ENCODE measurements around the gene KHDC1. TPM values are rescaled to one million over a fixed set of nuclear protein-coding genes. Genes with fewer than 3 reads are reported as not detected.
"Not testable (repeated sequence)": the region's sequence is repeated elsewhere in the genome, so short reads cannot be mapped to it uniquely, and the experiment has no call there.

The KHDC1 gene
- total RNA-seq, 4 donors from 2014 or later: 0.30 to 1.9 (median 1.6) TPM; not detected in 1

DNA sequence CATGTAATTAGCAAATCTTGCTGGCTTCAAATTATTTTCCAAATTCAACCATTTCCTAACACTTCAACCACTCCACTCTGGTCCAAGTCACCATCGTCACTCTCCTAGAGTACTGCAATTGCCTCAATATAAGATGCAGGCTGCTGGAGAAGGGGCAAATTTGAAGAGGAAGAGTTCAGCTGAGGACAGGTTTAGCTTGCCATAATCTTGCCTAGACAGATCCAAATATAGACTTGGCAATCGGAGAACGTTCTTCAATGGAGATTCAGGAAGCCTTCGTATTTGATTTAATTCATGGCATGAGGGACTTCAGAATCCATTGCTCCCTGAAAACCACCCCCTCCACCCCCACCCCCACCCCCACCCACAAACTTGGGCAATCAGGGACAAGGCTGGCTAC lies 22.3 kb downstream of the KHDC1 start:
- Histone ChIP-seq H3K4me3 (no peak overlapping the region), H3K27ac (no peak overlapping the region), H3K27me3 (peaks cover 0 to 4% (median 0%) of the 10 kb centered on the region in 4 donors), H3K36me3 (no peaks in the 10 kb centered on the region), H3K9me3 (no peaks in the 10 kb centered on the region), H3K4me1 (no peaks in the 10 kb centered on the region)
- TF ChIP-seq, protein P1, sequence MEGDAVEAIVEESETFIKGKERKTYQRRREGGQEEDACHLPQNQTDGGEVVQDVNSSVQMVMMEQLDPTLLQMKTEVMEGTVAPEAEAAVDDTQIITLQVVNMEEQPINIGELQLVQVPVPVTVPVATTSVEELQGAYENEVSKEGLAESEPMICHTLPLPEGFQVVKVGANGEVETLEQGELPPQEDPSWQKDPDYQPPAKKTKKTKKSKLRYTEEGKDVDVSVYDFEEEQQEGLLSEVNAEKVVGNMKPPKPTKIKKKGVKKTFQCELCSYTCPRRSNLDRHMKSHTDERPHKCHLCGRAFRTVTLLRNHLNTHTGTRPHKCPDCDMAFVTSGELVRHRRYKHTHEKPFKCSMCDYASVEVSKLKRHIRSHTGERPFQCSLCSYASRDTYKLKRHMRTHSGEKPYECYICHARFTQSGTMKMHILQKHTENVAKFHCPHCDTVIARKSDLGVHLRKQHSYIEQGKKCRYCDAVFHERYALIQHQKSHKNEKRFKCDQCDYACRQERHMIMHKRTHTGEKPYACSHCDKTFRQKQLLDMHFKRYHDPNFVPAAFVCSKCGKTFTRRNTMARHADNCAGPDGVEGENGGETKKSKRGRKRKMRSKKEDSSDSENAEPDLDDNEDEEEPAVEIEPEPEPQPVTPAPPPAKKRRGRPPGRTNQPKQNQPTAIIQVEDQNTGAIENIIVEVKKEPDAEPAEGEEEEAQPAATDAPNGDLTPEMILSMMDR (IDR thresholded peaks at IDR 0.05): no peak
- TF ChIP-seq POLR2A (IDR thresholded peaks at IDR 0.05): no peak
- intact Hi-C loops (cut with DNase I): no loop called here
- 26 to 37% methylated on average over 4 of the region's 4 CpGs for WGBS, 2 donors
- no peak for DNase-seq

DNA sequence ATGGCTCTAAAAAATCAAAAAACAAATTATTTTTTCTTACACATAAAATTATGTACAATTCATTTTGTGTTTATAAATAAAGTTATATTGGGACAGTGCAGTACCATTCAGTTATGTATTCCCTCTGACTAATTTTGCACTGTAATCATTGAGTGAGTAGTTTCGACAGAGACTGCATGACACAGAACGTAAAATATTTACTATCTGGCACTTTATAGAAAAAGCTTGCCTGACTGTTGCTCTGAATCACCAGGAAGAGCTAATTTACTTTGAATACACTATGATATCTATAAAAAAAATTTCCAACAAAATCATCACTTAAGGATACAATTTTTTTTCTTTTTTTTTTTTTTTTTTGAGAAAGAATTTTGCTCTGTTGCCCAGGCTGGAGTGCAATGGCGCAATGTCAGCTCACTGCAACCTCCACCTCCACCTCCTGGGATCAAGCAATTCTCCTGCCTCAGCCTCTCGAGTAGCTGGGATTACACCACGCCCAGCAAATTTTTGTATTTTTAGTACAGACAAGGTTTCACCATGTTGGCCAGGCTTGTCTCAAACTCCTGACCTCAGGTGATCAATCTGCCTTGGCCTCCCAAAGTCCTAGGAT lies 26.7 kb downstream of the KHDC1 start:
- WGBS, 2 donors: 50 to 65% methylated on average over 5 of the region's 5 CpGs
- TF ChIP-seq, protein P1 (IDR thresholded peaks at IDR 0.05): no peak
- TF ChIP-seq POLR2A (IDR thresholded peaks at IDR 0.05): no peak
- intact Hi-C loops (cut with DNase I): no loop called here

DNA sequence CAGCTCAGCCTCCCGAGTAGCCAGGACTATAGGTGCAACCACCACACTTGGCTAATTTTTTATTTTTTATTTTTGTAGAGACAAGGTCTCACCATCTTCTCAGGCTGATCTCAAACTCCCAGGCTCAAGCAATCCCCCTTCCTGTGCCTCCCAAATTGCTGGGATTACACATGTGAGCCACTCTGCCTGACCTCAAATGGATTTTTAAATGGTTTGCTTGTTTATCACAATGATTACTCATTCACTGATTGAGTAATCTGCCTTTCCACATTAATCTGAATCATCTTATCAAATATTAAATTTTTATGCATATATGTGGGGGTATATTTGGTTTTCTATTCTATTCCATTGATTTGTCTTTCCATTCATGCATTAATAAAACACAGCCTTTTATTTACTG lies 28.3 kb downstream of the KHDC1 start:
- TF ChIP-seq, protein P1 (IDR thresholded peaks at IDR 0.05): no peak
- no peak for TF ChIP-seq POLR2A (IDR thresholded peaks at IDR 0.05)
- WGBS, 2 donors: 85 to 90% methylated on average over 1 of the region's 1 CpG
- Histone ChIP-seq H3K4me1 (no peaks in the 10 kb centered on the region), H3K36me3 (no peaks in the 10 kb centered on the region), H3K27me3 (no peaks in the 10 kb centered on the region), H3K4me3 (no peak overlapping the region), H3K9me3 (no peaks in the 10 kb centered on the region), H3K27ac (no peak overlapping the region)
- intact Hi-C loops (cut with DNase I): no loop called here
- no peak for DNase-seq

More for the DNA sequence above, 26.7 kb downstream of the KHDC1 start:
- no peaks in the 10 kb centered on the region for H3K4me1 ChIP-seq
- no peak overlapping the region for H3K4me3 ChIP-seq
- no peaks in the 10 kb centered on the region for H3K9me3 ChIP-seq
- no peak for DNase-seq
- H3K27ac ChIP-seq: no peak overlapping the region
- no peaks in the 10 kb centered on the region for H3K27me3 ChIP-seq
- no peaks in the 10 kb centered on the region for H3K36me3 ChIP-seq

DNA sequence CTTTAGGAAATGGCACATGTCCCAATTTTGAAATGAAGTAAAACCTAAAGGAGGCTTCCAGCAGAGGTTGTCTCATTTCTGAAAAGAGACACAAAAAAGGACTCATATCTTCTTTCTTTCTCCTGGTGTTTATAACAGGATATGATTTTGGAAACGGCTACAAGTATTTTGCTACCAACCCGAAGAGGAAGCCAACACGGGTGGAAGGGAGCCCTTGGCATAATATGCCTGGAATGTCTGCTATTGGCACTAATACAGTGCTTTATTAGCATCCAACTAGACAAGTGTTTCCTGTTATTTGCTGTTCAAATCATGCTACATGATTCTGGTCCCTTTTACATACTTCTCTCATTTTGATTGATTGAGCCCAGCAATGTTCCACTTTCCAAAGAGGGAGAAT lies 29.0 kb downstream of the KHDC1 start:
- DNase-seq; H3K4me1 ChIP-seq; H3K27ac ChIP-seq; H3K27me3 ChIP-seq; H3K4me3 ChIP-seq; intact Hi-C loops (cut with DNase I); H3K9me3 ChIP-seq; H3K36me3 ChIP-seq: not testable (repeated sequence)
- WGBS, 2 donors: 17 to 30% methylated on average over 3 of the region's 3 CpGs

DNA sequence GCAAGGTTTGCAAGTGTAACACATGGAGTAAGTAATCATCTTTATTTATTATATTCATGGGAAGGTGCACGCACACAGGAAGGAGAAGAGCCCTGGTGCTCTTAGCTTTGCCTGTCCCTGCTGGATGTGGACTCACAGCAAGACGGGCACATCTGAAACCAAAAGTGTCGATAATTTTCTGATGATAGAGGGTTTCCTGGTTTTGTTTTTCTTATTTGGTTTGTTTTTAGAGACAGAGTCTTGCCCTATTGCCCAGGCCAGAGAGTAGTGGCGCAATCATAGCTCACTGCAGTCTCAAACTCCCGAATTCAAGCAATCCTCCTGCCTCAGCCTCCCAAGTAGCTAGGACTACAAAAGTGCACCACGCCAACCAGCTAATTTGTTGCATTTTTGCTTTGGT lies 29.9 kb downstream of the KHDC1 start:
- H3K27ac ChIP-seq: no peak overlapping the region
- DNase-seq: no peak
- no peaks in the 10 kb centered on the region for H3K36me3 ChIP-seq
- intact Hi-C loops (cut with DNase I): no loop called here
- H3K4me3 ChIP-seq: no peak overlapping the region
- H3K27me3 ChIP-seq: no peaks in the 10 kb centered on the region
- no peaks in the 10 kb centered on the region for H3K4me1 ChIP-seq
- H3K9me3 ChIP-seq: no peaks in the 10 kb centered on the region
- 91 to 94% methylated on average over 6 of the region's 6 CpGs for WGBS, 2 donors
- TF ChIP-seq POLR2A (IDR thresholded peaks at IDR 0.05): no peak
- TF ChIP-seq, protein P1 (IDR thresholded peaks at IDR 0.05): no peak

DNA sequence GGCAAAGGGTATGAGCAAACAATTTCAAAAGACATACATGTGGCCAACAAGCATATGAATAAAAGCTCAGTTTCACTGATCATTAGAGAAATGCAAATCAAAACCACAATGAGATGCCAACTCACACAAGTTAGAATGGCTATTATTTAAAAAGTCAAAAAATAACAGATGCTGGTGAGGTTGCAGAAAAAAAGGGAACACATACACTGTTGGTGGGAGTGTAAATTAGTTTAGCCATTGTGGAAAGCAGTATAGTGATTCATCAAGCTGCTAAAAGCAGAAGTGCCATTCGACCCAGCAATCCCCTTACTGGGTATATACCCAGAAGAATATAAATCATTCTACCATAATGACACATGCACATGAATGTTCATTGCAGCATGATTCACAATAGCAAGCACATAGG lies 31.0 kb downstream of the KHDC1 start:
- intact Hi-C loops (cut with DNase I): no loop called here
- Histone ChIP-seq H3K27ac (no peak overlapping the region), H3K4me3 (no peak overlapping the region), H3K4me1 (no peaks in the 10 kb centered on the region), H3K27me3 (no peaks in the 10 kb centered on the region), H3K36me3 (no peaks in the 10 kb centered on the region), H3K9me3 (no peaks in the 10 kb centered on the region)
- 21 to 50% methylated on average over 1 of the region's 1 CpG for WGBS, 2 donors
- no peak for DNase-seq
- TF ChIP-seq, protein P1 (IDR thresholded peaks at IDR 0.05): no peak
- TF ChIP-seq POLR2A (IDR thresholded peaks at IDR 0.05): no peak

Data from esophagus squamous epithelium (tissue), 5 donors.